ENCODE measurements around the gene PRSS53. TPM values are rescaled to one million over a fixed set of nuclear protein-coding genes. Genes with fewer than 3 reads are reported as not detected.
A peak's percentile ranks its signal among the peaks of the same experiment; 100 is the strongest.

PRSS53 gene
- total RNA-seq, 1 donor from 2014 or later: 1.1 TPM

GRCh38 chr16:31078597-31079341, 10.0 kb downstream of the PRSS53 start:
- DNase-seq (ENCODE audit: low read depth): no peak
- no peak for TF ChIP-seq CTCF (IDR thresholded peaks at IDR 0.05; ENCODE audit: insufficient read depth, low read length, severe bottlenecking)
- H3K4me3 ChIP-seq (ENCODE audit: low read depth, low read length): no peak overlapping the region
- peaks cover 33% of the 10 kb centered on the region for H3K36me3 ChIP-seq (ENCODE audit: control insufficient read depth, insufficient read depth, low read length)
- no peak for FAIRE-seq
- no peaks in the 10 kb centered on the region for H3K27me3 ChIP-seq (ENCODE audit: control insufficient read depth, insufficient read depth, low read length)

- no peak for TF ChIP-seq CTCF (IDR thresholded peaks at IDR 0.05; ENCODE audit: insufficient read depth, low read length, severe bottlenecking)
- H3K27me3 ChIP-seq (ENCODE audit: control insufficient read depth, insufficient read depth, low read length): no peaks in the 10 kb centered on the region
- no peak for FAIRE-seq
- peaks cover 31% of the 10 kb centered on the region for H3K36me3 ChIP-seq (ENCODE audit: control insufficient read depth, insufficient read depth, low read length)
- DNase-seq (ENCODE audit: low read depth): no peak
- H3K4me3 ChIP-seq (ENCODE audit: low read depth, low read length): no peak overlapping the region
Measured at GRCh38 chr16:31077592-31078396, 10.9 kb downstream of the PRSS53 start.

GRCh38 chr16:31077024-31077423, 11.7 kb downstream of the PRSS53 start:
- no peak for TF ChIP-seq CTCF (IDR thresholded peaks at IDR 0.05; ENCODE audit: insufficient read depth, low read length, severe bottlenecking)
- DNase-seq (ENCODE audit: low read depth) (no peak), FAIRE-seq (no peak)
- no peak overlapping the region for H3K4me3 ChIP-seq (ENCODE audit: low read depth, low read length)
- peaks cover 29% of the 10 kb centered on the region for H3K36me3 ChIP-seq (ENCODE audit: control insufficient read depth, insufficient read depth, low read length)
- no peaks in the 10 kb centered on the region for H3K27me3 ChIP-seq (ENCODE audit: control insufficient read depth, insufficient read depth, low read length)

- TF ChIP-seq CTCF (IDR thresholded peaks at IDR 0.05; ENCODE audit: insufficient read depth, low read length, severe bottlenecking): no peak
- FAIRE-seq (no peak), DNase-seq (ENCODE audit: low read depth) (no peak)
- Histone ChIP-seq H3K27me3 (ENCODE audit: control insufficient read depth, insufficient read depth, low read length) (no peaks in the 10 kb centered on the region), H3K4me3 (ENCODE audit: low read depth, low read length) (no peak overlapping the region), H3K36me3 (ENCODE audit: control insufficient read depth, insufficient read depth, low read length) (peaks cover 27% of the 10 kb centered on the region)
Measured at GRCh38 chr16:31076319-31076718, 12.4 kb downstream of the PRSS53 start.

GRCh38 chr16:31074814-31075183, 13.9 kb downstream of the PRSS53 start:
- Histone ChIP-seq H3K36me3 (ENCODE audit: control insufficient read depth, insufficient read depth, low read length) (peaks cover 20% of the 10 kb centered on the region), H3K4me3 (ENCODE audit: low read depth, low read length) (peak overlapping the region; percentile 96), H3K27me3 (ENCODE audit: control insufficient read depth, insufficient read depth, low read length) (no peaks in the 10 kb centered on the region)
- FAIRE-seq (no peak), DNase-seq (ENCODE audit: low read depth) (no peak)
- TF ChIP-seq CTCF (IDR thresholded peaks at IDR 0.05; ENCODE audit: insufficient read depth, low read length, severe bottlenecking): no peak
